ENCODE measurements around the gene PIP5K1B.

DNA sequence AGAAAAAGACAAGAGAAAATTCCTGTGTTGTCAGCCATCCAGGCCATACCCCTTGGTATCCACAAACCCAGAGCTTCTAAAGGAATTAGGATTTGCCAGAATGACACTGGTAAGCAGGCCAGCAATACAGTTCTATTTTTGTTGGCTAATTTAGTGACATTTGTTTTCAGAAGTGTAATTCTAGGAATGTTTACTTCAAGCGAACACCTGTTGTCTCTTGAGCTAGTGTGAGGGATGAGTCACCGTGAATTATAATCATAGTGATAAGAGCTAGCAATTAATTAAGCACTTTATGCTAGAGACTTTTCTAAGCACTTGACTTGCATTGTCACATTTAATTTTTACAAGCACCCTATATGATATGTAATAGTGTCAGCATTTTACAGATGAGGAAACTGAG is 209.7 kb downstream of the PIP5K1B start:
- TF ChIP-seq, protein P1, sequence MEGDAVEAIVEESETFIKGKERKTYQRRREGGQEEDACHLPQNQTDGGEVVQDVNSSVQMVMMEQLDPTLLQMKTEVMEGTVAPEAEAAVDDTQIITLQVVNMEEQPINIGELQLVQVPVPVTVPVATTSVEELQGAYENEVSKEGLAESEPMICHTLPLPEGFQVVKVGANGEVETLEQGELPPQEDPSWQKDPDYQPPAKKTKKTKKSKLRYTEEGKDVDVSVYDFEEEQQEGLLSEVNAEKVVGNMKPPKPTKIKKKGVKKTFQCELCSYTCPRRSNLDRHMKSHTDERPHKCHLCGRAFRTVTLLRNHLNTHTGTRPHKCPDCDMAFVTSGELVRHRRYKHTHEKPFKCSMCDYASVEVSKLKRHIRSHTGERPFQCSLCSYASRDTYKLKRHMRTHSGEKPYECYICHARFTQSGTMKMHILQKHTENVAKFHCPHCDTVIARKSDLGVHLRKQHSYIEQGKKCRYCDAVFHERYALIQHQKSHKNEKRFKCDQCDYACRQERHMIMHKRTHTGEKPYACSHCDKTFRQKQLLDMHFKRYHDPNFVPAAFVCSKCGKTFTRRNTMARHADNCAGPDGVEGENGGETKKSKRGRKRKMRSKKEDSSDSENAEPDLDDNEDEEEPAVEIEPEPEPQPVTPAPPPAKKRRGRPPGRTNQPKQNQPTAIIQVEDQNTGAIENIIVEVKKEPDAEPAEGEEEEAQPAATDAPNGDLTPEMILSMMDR (IDR thresholded peaks at IDR 0.05) = no peak
- TF ChIP-seq POLR2A (IDR thresholded peaks at IDR 0.05) = no peak
- no peak for TF ChIP-seq EP300 (IDR thresholded peaks at IDR 0.05)
